B cell (primary cell): ENCODE data around the gene CLEC7A. TPM values are rescaled to one million over a fixed set of nuclear protein-coding genes. Genes with fewer than 3 reads are reported as not detected.

Source experiments
- ATAC-seq: fragments of 200-7000 bp; cut with Tn5 transposase; one replicate; pipeline ENCODE4 v1.10.0; 2021; ENCODE audit warnings: low read depth, mild to moderate bottlenecking, moderate number of reproducible peaks, moderate library complexity
- CTCF ChIA-PET: fragments of 350-600 bp; sonication (Branson Sonifier 250); formaldehyde crosslinking; loops from one replicate; lab custom pipeline; 2021; ENCODE audit warnings: antibody characterized with exemption, inconsistent platforms; lab: Charles Lee
- POLR2A ChIA-PET: fragments of 350-600 bp; sonication (Branson Sonifier 250); formaldehyde crosslinking; loops from one replicate; lab custom pipeline; 2021; ENCODE audit warnings: antibody characterized with exemption; lab: Charles Lee
- DNase-seq: peaks from one replicate; pipeline ENCODE4 v3.0.0; 2013
- H2AFZ ChIP-seq: 2 replicates; pipeline ENCODE4 v1.6.1; 2012; ENCODE audit warnings: mild to moderate bottlenecking, low read depth, low read length; ENCODE audit not compliant: insufficient read depth, poor library complexity, severe bottlenecking
- H3K27ac ChIP-seq, 2 donors: 1 replicate in 1 of 2; 2 replicates in 1 of 2; pipeline ENCODE4 v1.5.1; 2012 to 2013; ENCODE audit warnings: low read length in 2 of 2, mild to moderate bottlenecking in 2 of 2, moderate library complexity in 1 of 2
- H3K27me3 ChIP-seq, 4 experiments: fragments of 200-600 bp in 1 of 4; sonication (generic) in 1 of 4; replicated peaks in 1 of 4; 1 replicate in 2 of 4; 2 replicates in 2 of 4; pipeline versions ENCODE4 v1.6.1 to v1.7.0; 2013 to 2016; ENCODE audit warnings: low read length in 3 of 4, mild to moderate bottlenecking in 2 of 4, mixed read lengths in 1 of 4, moderate library complexity in 1 of 4; ENCODE audit not compliant: insufficient read depth in 4 of 4, control insufficient read depth in 3 of 4; ENCODE audit errors: control extremely low read depth in 1 of 4
- H3K36me3 ChIP-seq, 2 experiments: replicated peaks in 1 of 2; 1 replicate in 1 of 2; 2 replicates in 1 of 2; pipeline versions ENCODE4 v1.6.1 to v1.7.1; 2013; ENCODE audit warnings: low read length in 1 of 2; ENCODE audit not compliant: insufficient read depth in 2 of 2, control insufficient read depth in 1 of 2; ENCODE audit errors: control extremely low read depth in 1 of 2, extremely low read depth in 1 of 2
- H3K4me1 ChIP-seq, 2 donors: fragments of 200-600 bp in 1 of 2; sonication (generic) in 1 of 2; 1 replicate in 1 of 2; 2 replicates in 1 of 2; pipeline versions ENCODE4 v1.5.1 to v1.6.1; 2013 to 2017; ENCODE audit warnings: low read length in 2 of 2; ENCODE audit not compliant: control insufficient read depth in 2 of 2, insufficient read depth in 2 of 2
- H3K4me2 ChIP-seq: replicated peaks from 2 replicates; pipeline ENCODE3; 2012; ENCODE audit warnings: mild to moderate bottlenecking, low read depth, low read length; ENCODE audit not compliant: poor library complexity, severe bottlenecking
- H3K4me3 ChIP-seq, 5 experiments: fragments of 200-600 bp in 1 of 5; sonication (generic) in 1 of 5; 1 replicate in 3 of 5; 2 replicates in 2 of 5; pipeline versions ENCODE4 v1.5.1 to v1.7.0; 2011 to 2016; ENCODE audit warnings: low read length in 4 of 5, mild to moderate bottlenecking in 4 of 5, low read depth in 2 of 5, control low read depth in 1 of 5, moderate library complexity in 1 of 5; ENCODE audit not compliant: insufficient read depth in 1 of 5; ENCODE audit errors: control extremely low read depth in 1 of 5, extremely low read depth in 1 of 5
- H3K79me2 ChIP-seq: fragments of 200-600 bp; sonication (generic); one replicate; pipeline ENCODE4 v1.6.0; 2016; ENCODE audit warnings: low read length; ENCODE audit not compliant: control insufficient read depth, insufficient read depth
- H3K9ac ChIP-seq: fragments of 200-600 bp; sonication (generic); 2 replicates; pipeline ENCODE4 v1.6.1; 2017; ENCODE audit warnings: mild to moderate bottlenecking, low read length, moderate library complexity
- H3K9me3 ChIP-seq, 3 donors: one replicate each; pipeline versions ENCODE4 v1.6.1 to v1.7.1; 2013; ENCODE audit warnings: low read length in 2 of 3; ENCODE audit not compliant: control insufficient read depth in 2 of 3, insufficient read depth in 1 of 3; ENCODE audit errors: control extremely low read depth in 1 of 3
- H4K20me1 ChIP-seq: 2 replicates; pipeline ENCODE4 v1.6.0; 2012; ENCODE audit warnings: mild to moderate bottlenecking, low read length; ENCODE audit not compliant: insufficient read depth, control insufficient read depth, poor library complexity, severe bottlenecking
- H3K27ac Mint-ChIP-seq: one replicate; pipeline ENCODE4 v1.8.0; 2021; ENCODE audit warnings: mixed read lengths
- H3K27me3 Mint-ChIP-seq: one replicate; pipeline ENCODE4 v1.8.0; 2021; ENCODE audit warnings: mixed read lengths
- H3K4me1 Mint-ChIP-seq: one replicate; pipeline ENCODE4 v1.8.0; 2021; ENCODE audit warnings: mixed read lengths
- H3K4me3 Mint-ChIP-seq: one replicate; pipeline ENCODE4 v1.8.0; 2021; ENCODE audit warnings: mixed read lengths
- H3K9me3 Mint-ChIP-seq: one replicate; pipeline ENCODE4 v1.8.0; 2022; ENCODE audit warnings: mixed read lengths; ENCODE audit not compliant: insufficient read depth
- EZH2 ChIP-seq: IDR thresholded peaks from 2 replicates; pipeline ENCODE4 v1.6.1; 2012; ENCODE audit warnings: borderline replicate concordance, low read depth, mild to moderate bottlenecking, moderate library complexity, low read length; ENCODE audit not compliant: insufficient read depth, poor library complexity, severe bottlenecking
- WGBS: methylation state at CpG from one replicate; pipeline ENCODE4 v1.1.5; 2013; ENCODE audit warnings: missing lambda C conversion rate; ENCODE audit not compliant: insufficient coverage; 5-methylcytosine and 5-hydroxymethylcytosine counted together
- intact Hi-C: fragments of 100-400 bp; cut with micrococcal nuclease; formaldehyde crosslinking; loops from one replicate; pipeline ENCODE4 v1.10.0; 2022
- polyA plus RNA-seq: library from polyadenylated mRNA; depleted of rRNA; stranded (reverse); fragments of >200 nt; gene quantifications from 2 replicates; pipeline ENCODE4 v1.2.3, GENCODE V29; 2012
- total RNA-seq, 2 donors: library from RNA; stranded (reverse); fragments of 120-200 nt in 1 of 2; gene quantifications; 1 replicate in 1 of 2; 2 replicates in 1 of 2; pipeline versions ENCODE4 v1.2.3 to v1.2.4, GENCODE V29; 2013 to 2022
- TF ChIP-seq, protein P1 (sequence below): fragments of 200-600 bp; IDR thresholded peaks from one replicate; pipeline ENCODE4 v1.8.0; 2022; ENCODE audit warnings: antibody characterized with exemption, mild to moderate bottlenecking

Gene CLEC7A
- total and polyA plus RNA-seq, 2 donors (not counting 1 experiment from before 2014, with no cell fraction given), result 0.67 to 2.4 TPM

DNA sequence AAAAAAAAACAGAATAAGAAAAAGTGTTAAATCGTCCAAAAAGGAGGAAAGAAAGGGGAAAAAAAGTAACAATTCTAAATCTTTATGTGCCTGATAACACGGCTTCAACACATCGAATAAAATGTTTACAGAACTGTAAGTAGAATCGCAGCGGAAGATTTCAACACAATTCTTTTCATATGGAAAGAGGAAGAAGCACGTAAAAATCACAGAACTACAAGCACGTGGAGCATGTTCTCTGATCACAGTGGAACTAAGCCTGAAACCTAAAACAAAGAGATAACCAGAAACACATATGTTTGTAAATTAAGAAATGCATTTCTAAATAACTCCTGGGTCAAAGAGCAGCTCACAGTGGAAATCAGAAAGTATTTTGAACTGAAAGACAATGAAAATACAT, 8.7 kb downstream of the CLEC7A start:
- Mint-ChIP-seq H3K27me3 (peaks cover 30% of the 10 kb centered on the region), H3K27ac (no peak overlapping the region), H3K4me1 (peaks cover 2% of the 10 kb centered on the region), H3K4me3 (no peak overlapping the region), H3K9me3 (peaks cover 4% of the 10 kb centered on the region)
- DNase-seq (no peak), ATAC-seq (no peak)
- Histone ChIP-seq H3K36me3 (no peaks in the 10 kb centered on the region), H3K79me2 (no peaks in the 10 kb centered on the region), H4K20me1 (no peaks in the 10 kb centered on the region), H3K9ac (no peak overlapping the region), H3K9me3 (peaks cover 0 to 5% (median 0%) of the 10 kb centered on the region in 3 donors), H3K4me1 (no peaks in the 10 kb centered on the region), H3K4me3 (peak overlapping the region in 1 of 5 experiments; percentile 9), H3K27me3 (peaks cover 0 to 16% (median under 1%) of the 10 kb centered on the region in 4 experiments), H2AFZ (no peak overlapping the region), H3K4me2 (no peak overlapping the region), H3K27ac (no peak overlapping the region)
- ChIA-PET CTCF (no interaction called here), POLR2A (no interaction called here)
- no CpG with 5 or more reads among the region's 7 CpGs for WGBS
- no peak for TF ChIP-seq EZH2
- TF ChIP-seq, protein P1, sequence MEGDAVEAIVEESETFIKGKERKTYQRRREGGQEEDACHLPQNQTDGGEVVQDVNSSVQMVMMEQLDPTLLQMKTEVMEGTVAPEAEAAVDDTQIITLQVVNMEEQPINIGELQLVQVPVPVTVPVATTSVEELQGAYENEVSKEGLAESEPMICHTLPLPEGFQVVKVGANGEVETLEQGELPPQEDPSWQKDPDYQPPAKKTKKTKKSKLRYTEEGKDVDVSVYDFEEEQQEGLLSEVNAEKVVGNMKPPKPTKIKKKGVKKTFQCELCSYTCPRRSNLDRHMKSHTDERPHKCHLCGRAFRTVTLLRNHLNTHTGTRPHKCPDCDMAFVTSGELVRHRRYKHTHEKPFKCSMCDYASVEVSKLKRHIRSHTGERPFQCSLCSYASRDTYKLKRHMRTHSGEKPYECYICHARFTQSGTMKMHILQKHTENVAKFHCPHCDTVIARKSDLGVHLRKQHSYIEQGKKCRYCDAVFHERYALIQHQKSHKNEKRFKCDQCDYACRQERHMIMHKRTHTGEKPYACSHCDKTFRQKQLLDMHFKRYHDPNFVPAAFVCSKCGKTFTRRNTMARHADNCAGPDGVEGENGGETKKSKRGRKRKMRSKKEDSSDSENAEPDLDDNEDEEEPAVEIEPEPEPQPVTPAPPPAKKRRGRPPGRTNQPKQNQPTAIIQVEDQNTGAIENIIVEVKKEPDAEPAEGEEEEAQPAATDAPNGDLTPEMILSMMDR, result no peak
- intact Hi-C loops, result loop anchor here (10.0 kb wide), 1 partner anchor 86 kb away; the partner anchor contains the start of gene CLEC9A

DNA sequence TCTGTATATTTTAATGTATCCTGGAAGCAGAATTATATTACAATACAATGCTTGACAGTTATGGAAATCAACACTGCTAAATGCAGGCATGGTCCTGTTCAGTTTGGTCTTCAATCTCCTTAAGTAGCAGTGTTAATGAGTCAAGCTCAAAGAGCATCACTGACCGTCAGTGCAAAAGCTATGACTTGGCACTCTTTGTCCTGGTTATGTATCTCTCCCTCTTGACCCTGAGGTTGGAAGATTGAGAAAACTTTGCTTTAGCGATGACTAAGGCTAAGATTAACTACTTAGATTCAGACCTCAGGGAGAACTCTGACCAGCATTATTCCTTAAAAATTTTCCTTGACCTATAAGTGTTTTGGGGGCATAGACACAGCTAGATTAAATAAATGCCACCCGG, 10.9 kb downstream of the CLEC7A start:
- Mint-ChIP-seq H3K4me1 (peaks cover 2% of the 10 kb centered on the region), H3K9me3 (peaks cover 4% of the 10 kb centered on the region), H3K4me3 (no peak overlapping the region), H3K27me3 (peaks cover 16% of the 10 kb centered on the region), H3K27ac (no peak overlapping the region)
- Histone ChIP-seq H3K36me3 (no peaks in the 10 kb centered on the region), H3K4me3 (no peak overlapping the region), H2AFZ (no peak overlapping the region), H3K4me2 (no peak overlapping the region), H3K9ac (no peak overlapping the region), H4K20me1 (no peaks in the 10 kb centered on the region), H3K79me2 (no peaks in the 10 kb centered on the region), H3K4me1 (no peaks in the 10 kb centered on the region), H3K27me3 (peaks cover 0 to 6% (median 0%) of the 10 kb centered on the region in 4 experiments), H3K9me3 (peaks cover 0 to 5% (median 0%) of the 10 kb centered on the region in 3 donors), H3K27ac (no peak overlapping the region)
- TF ChIP-seq, protein P1, result no peak
- no peak for TF ChIP-seq EZH2
- DNase-seq (no peak), ATAC-seq (no peak)
- intact Hi-C loops, result no loop called here
- CTCF ChIA-PET, result interaction anchor here (0.5 to 0.6 kb wide), 3 partner anchors 16 to 1920 kb away, joined by 3 to 4 read pairs (median 3); no protein-coding TSS in a partner anchor
- WGBS, result 80% methylated on average over 1 of the region's 3 CpGs
- POLR2A ChIA-PET, result no interaction called here
